GM19372 (cell line): Measurements from ENCODE around the gene ASB13.

Experiments used
- ATAC-seq: cut with Tn5 transposase; IDR thresholded peaks from one replicate; pipeline ENCODE4 v1.9.1; 2021; ENCODE audit warnings: mild to moderate bottlenecking, low read depth, moderate library complexity; ENCODE audit not compliant: unreplicated experiment

Gene ASB13

DNA sequence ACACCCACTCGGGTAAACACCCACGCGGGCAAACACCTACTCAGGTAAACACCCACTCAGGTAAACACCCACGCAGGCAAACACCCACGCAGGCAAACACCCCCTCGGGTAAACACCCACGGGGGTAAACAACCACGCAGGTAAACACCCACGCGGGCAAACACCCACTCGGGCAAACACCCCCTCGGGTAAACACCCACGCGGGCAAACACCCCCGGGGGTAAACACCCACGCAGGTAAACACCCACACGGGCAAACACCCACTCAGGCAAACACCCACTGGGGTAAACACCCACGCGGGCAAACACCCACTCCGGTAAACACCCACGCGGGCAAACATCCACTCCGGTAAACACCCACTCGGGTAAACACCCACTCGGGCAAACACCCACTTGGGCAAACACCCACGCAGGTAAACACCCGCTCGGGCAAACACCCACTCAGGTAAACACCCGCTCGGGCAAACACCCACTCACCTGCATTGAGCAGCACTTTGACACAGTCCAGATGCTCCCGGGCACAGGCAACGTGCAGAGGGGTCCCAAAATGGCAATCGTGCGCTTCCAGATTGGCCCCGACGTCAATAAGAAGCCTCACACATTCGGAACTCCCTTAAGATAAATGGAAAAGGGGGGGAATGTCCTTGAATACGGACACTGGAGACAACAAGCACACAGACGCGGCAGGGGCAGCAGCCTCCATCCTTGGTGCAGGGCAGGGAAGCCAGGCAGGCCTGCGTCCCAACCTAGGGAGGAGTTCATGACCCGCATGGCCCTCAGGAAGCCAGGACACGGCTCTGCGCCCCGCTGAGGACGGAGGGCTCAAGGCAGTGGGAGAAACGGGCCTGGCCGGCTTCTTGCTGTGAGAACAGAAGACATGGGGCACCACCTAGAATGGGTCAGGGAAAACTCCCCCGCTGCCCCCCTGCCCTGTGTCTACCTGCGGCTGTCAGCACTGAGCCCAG, 17.6 kb downstream of the ASB13 start:
- ATAC-seq, result no peak

DNA sequence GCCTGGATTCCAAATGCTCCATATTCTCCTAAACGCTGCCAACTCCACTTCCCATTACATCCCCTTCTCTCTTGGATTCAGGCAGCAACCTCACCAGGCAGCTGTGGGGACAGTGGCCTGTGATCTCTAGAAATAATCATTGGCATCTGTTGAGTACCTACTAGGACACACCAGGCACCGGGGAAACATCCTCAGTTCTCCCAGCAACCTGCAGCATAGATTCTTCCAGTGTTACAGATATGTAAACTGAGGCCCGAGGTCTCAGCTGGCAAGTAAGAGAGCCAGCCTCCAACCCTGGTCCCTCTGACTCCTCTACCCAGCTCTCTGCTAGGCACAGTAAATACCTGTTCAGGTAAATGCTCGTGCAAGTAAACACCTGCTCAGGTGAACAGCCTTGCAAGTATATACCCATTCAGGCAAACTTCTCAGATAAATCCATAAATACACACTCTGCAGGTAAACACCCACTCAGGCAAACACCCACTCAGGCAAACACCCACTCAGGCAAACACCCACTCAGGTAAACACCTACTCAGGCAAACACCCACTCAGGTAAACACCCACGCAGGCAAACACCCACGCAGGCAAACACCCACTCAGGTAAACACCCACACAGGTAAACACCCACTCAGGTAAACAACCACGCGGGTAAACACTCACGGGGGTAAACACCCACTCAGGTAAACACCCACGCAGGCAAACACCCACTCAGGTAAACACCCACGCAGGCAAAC, 18.7 kb downstream of the ASB13 start:
- ATAC-seq, result no peak

DNA sequence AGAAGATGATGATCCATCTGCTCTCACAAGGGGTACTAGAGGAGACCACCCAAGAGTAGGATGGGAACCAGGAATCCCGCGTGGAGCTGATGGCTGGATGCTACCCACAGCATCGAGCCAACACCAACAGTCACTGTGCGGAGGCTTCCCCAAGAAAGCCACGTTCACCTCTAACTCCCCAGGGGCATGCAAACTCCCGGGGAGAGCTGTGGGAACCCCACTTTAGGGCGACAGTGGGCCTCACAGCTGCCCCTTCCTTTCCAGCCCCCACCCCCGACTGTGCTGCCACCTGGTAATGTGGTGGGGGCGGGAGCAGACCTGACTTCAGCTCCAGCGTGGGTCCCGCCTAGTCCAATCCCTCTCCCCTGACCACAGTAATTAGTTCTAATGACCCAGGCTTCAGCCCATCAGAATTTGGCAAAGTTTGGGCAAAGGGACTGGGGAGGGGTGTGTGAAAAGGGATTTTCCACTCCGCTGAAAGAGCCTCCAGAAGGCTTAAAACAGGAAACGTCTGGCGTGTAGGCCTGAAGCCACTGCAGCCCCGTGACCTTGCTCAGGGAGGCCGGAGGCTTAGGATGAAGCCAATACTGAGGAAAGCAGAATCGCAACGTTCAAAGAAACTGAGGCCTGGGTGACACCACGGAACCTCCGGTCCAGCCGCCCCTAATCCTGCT, 20.3 kb downstream of the ASB13 start:
- ATAC-seq, result no peak

DNA sequence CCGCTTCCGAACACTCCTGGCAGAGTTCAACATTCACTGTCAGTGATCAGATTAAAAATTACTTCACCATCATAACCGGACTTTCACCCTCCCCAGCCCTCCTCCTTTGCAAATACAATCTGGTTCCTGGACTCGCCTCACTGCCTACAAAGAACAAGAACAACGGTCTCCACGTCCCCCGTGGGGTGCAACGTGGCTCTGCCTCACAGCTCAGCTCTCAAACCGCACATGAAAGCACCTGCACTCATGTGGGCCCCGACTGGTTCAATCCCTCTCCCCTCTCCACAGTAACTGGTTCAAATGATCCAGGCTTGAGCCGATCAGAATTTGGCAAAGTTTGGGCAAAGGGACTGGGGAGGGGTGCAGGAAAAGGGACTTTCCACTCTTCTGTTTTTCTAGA, 21.0 kb downstream of the ASB13 start:
- no peak for ATAC-seq

DNA sequence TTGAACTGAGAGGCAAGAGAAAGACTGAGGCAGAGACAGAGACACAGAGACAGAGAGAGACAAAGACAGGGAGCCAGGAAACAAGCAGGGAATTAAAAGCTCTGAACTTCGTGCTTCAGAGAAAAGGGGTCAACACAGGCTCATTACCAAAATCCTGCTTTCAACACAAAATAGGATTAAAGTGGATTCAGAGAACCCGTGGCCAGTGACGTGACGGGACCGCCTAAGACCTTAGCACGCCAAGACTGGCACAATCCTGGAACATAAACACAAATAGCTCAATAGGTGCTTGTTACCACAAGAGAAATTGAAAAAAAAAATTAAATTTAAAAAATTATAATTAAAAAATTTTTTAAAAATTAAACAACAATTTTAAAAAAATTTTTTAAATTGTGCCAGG, 21.5 kb downstream of the ASB13 start:
- no peak for ATAC-seq

DNA sequence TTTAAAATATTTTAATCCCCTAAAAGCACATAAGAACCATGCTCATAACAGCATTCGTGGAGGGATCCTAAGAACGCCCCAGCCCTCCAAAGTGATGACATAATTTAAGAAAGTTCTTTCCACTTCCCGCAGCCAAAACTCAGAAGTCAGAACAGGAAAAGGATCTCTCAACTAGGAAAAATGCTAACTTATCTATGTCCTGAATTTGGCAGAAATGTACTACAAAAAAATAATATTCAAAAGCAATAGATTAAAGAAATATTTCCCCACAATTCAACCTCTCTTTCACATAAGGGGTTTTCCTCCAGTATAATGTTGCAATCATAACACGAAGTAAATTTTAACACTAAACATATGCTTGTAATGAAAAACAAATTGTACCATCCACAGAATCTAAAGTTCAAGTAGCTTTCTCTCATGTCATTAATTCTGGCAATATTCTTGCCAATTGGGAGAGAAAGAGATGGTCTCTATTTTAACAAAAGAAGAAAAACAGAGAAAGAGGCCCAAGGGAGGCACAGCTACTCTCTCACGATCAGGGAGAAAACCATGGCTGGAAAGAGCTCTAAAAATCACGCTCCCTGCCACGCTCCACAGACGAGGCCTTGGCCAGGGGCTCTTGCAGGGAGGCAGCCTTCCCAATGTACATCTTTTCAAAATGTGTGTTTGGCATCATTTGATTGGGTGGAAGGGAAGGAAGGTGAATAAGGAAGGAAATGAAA, 22.9 kb downstream of the ASB13 start:
- no peak for ATAC-seq

DNA sequence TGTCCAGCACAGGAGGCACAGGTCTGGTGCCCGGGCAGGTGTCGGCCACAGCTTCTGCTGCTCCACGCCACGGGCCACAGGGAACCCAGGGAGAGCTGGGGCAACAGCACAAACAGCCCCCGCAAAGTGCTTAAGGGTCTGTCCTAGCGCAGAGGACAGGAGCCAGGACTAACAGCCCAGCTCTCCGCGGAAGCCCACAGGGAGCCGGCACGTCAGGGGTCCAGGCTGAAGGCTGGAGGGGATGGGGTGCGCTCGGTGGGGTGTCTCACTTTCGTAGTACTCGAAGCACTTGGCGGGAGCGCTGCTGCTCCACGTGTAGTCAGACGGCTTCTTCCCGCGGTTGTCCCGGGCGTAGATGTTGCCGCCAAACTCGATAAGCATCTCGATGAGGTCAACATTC, 24.9 kb downstream of the ASB13 start:
- ATAC-seq, result no peak

DNA sequence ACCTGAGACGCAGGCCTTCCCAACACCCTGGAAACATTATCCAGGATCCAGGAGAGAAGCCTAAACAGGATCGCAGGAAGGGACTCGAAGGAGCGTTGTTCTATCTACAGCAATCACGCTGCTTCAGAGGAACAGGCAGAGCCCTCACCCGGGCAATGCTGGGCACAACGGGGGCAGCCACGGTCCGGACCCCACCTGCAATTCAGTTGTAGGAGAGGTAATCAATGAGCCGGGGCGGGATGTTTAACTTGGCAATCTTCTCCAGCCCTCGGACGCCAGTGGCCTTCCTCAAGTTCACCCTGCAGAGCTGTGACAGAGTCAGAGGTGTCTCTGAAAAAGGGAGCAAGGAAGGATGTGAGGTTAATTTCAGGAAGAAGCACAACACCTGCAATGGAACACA, 25.9 kb downstream of the ASB13 start:
- no peak for ATAC-seq

DNA sequence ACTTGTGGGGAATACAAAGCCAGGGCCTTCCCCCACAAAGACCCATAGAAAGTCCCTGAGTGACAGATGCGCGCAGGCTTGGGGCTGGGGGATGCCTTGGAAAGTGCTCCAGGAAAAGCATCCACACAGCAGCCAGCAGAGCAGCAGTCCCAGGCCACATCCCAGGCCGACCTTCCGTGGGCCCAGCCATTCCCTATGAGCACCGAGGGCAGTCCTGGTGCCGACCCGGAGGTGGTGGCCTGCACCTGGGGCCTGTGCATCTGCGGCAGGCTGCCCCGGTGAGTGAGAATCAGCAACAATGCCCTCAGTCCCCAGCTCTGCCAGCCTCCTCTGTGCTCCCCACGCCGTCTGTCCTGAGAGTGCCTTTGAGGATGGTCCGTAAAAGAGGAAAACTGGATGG, 26.4 kb downstream of the ASB13 start:
- ATAC-seq, result no peak

DNA sequence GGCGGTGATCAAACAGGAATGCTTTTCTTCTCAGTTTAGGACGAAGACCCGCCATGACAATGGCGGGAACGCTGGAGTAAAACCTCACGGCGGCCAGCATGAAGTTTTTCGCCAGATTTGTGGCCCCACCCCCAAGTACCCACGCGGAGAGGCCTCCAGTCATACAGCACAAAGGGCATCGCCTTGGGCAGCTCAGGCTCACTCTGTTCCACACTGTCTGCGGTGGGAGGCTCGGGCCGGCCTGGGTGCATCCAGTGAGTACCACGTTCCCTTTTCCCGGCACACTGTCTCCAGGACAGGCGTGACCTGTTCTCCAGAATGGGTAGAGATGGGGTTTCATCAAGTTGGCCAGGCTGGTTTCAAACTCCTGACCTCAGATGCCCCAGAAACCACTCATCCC, 27.3 kb downstream of the ASB13 start:
- ATAC-seq, result no peak

DNA sequence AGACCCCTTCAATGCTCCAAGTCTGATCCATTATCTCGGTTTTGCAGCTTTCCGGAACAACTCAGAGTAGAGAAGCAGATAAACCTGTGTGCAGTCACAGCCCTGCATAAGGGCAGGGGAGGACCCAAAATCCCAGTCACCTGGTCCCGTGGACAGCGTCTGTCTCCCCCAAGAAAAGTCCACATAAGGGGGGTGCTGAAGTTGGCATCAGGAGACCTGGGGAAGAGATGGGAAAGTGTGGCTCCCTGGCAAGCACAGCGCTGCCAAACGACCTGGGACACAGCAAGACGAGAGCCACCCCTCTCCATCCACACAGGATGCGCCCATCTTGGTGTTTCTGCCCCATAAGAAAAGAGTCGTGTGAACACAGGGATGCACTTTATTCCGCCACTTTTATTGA, 27.9 kb downstream of the ASB13 start:
- no peak for ATAC-seq

DNA sequence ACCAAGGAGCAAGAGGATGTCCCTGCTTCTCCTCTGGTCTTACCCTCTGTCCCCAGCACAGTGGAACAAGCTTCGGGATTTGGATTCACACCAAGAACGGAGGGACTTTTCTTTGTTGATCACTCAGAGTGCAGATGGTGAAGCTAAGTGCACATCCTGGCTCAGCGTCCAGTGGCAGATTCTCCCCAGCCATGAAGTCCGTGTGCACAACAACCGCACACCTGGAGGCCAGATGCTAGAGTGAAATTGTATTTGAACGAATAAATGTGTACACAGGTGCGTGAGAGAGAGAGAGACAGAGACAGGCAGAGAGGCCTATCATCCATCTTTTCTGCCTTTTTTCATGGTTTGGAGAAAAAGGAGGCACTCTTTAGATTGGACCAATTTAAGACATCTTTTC, 31.5 kb downstream of the ASB13 start:
- ATAC-seq, result no peak

DNA sequence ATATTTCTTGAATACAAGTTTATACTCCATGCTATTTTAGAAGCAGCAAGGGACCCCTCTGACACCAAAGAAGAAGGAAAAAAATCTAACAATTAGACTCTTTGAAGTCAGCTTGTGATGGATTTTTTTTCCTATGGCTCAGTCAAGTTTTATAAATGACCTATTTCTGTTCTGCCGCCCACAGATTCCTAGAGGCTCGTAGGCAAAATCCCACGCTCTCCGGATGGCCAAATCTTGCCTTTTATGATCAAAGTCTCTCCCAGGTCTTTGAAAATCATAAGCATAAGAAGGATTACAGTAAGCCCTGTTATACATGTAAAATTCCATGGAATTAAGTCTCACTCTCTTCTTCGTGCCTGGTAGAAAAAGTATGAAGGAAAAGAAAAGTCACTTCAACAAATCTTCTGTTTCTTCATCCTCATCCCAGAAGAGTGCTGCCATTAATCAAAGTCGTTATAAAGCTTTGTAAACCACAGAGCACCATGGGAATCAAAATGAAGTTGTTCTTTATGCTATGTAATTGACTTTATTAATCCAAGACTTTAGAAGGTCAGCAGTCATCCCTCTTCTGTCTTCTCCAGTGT, 33.1 kb downstream of the ASB13 start:
- ATAC-seq, result no peak

DNA sequence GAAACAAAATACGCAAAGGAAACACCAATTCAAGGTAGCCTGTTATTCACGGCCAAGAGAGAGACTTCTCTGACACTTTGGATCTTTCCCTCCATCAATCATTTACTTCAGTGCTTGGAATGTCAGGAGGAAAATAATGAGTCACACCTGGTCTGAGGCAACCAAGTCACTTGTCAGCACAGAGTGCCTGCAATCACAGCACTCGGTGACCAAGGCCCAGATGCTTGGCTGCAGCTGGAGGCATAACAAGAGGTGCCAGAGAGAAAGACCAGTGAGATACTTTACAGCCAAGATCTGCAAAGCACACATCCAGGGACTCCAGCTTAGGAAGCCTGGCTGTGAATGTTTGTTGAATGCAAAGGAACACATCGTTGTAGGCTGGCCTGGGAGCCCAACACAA, 33.9 kb downstream of the ASB13 start:
- ATAC-seq, result no peak

DNA sequence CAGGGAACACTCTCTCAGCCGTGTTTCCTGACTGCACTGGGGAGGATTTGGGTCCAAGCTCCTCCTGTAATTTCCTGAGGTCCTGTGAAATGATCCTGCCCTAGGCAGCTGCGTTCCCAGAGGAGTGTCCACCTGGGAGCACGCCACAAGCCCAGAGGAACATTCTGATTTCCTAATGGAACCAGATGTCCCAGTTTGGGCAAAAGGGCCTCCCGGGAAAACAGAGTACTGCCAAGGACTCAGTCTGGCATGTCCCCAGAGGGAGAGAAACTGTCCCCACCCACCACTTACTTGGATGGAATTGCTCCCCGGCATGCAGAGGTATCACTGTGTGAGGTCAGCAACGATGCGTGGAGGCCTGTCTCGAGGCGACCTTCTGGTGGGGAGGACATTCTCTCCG, 34.5 kb downstream of the ASB13 start:
- no peak for ATAC-seq

DNA sequence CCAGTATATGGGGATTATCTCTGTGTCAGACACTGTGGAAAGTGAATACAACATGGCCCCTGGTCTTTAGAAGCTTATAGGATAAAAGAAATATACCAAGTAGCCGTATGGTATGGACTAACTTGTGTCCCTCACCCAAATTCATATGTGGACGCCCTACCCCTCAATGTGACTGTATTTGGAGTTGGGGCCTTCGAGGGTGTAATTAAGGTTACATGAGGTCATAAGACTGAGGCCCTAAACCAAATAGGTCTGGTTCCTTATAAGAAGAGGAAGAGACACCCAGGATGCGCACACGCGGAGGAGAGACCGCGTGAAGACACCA, 36.3 kb downstream of the ASB13 start:
- ATAC-seq, result peak; percentile 9

DNA sequence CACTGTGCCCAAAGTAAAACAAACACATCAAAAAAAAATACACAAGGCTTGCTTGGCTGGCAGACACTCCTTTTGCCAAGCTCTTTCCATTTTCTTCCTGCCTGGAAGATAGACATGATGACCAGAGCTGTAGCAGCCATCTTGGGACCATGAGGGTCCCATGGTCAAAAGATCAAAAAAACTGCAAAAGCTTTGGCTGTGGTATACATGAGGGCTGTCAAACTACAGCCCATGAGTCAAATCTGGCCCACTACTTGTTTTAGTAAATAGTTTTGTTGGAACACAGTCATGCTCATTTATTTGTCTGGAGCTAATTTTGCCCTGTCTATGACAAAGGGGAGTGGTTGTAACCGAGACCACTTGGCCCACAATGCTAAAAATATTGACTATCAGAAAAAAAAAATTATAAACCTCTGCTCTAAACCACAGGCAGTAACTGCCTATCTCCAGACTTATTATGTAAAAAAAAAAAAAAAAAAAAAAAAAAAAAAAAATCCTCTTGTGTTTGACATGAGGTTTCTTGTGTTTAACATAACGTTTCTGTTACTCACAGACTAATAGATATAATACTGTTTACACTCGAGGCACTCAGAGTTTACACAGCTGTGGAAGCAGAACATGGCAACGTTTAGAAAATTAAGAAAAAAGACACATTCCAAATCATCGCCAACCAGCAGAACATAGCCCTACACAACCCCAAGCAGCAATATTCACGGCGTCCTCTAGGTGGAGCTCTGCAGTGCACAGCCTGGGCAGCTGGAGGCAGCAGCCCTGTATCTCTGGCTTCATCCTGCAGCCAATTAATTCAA, 36.9 kb downstream of the ASB13 start:
- ATAC-seq, result peak; percentile 83

DNA sequence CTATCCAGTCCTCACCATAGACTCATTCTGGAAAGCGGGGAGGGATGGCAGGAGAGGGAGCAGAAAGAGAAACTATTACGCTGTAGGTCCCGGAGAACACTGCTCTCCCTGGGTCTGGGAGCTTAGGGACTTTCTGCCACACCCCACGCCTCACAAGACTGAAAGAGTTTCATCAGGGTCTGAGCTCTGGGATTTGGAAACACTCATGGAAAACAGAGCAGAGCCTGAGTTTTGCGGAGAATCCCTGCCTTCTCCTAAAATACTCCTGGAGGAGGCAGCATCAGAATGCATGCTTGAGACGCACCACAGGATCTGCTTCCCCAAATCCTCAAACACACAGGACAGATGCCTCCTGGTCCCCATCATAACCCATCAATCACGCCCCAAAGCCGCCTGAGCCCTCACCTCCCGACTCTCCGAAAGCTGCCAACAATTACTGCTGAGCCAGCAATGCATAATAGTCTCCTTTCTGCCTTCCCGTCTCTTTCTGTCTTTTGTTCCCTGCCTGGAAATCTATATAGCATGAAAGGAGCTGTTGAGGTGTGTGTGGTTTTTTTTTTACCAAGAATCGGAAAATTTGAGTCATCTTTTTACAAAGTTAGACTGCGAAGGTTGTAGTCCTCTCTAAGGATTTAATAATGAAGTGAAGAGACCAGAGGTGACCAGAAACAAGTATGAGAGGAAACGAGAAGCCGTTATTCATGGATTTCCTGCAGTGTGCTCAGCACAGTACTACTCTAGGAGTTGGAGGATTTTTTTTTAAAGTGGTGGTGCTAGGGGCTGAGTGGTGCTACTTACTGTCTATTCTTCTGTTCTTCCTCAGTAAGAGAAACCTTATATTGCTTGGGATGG, 37.7 kb downstream of the ASB13 start:
- peak; percentile 41 for ATAC-seq
